Caki2 (cell line): ENCODE results near the gene ENTPD6. TPM values are rescaled to one million over a fixed set of nuclear protein-coding genes. Genes with fewer than 3 reads are reported as not detected.

Source experiments
- DNase-seq: peaks from one replicate; pipeline ENCODE4 v3.0.0-alpha.2; 2015; ENCODE audit warnings: low read depth
- in situ Hi-C: cut with HindIII; loops from 2 replicates; pipeline ENCODE4 v1.10.0; 2016; ENCODE audit warnings: low sequenced_read_pairs, low pct_unique_long_range_greater_than_20kb, mixed read lengths
- total RNA-seq: library from RNA; depleted of rRNA; stranded (reverse); fragments of >200 nt; shearing (Covaris generic); gene quantifications from 2 replicates; pipeline ENCODE4 v1.2.3, GENCODE V29; 2014; ENCODE audit warnings: low replicate concordance

ENTPD6 gene
- total RNA-seq, 1 experiment from 2014 or later = 122 TPM

- in situ Hi-C loops = no loop called here
- no peak for DNase-seq
These were observed 9.2 kb downstream of the ENTPD6 start for GRCh38 chr20:25204550-25205276.

GRCh38 chr20:25205277-25206062 lies 10.0 kb downstream of the ENTPD6 start:
- in situ Hi-C loops = no loop called here
- DNase-seq = no peak

- in situ Hi-C loops = no loop called here
These were observed 10.5 kb downstream of the ENTPD6 start for GRCh38 chr20:25206063-25206403.

GRCh38 chr20:25206548-25206947 lies 11.0 kb downstream of the ENTPD6 start:
- in situ Hi-C loops = no loop called here

More at GRCh38 chr20:25206063-25206403, 10.5 kb downstream of the ENTPD6 start:
- DNase-seq = no peak

GRCh38 chr20:25207149-25207959 lies 11.8 kb downstream of the ENTPD6 start:
- in situ Hi-C loops = no loop called here
- no peak for DNase-seq

More at GRCh38 chr20:25206548-25206947, 11.0 kb downstream of the ENTPD6 start:
- no peak for DNase-seq

- DNase-seq = no peak
- in situ Hi-C loops = no loop called here
These were observed 12.5 kb downstream of the ENTPD6 start for GRCh38 chr20:25207960-25208534.

GRCh38 chr20:25209400-25209799 lies 13.9 kb downstream of the ENTPD6 start:
- in situ Hi-C loops = no loop called here
- DNase-seq = no peak

- DNase-seq = no peak
- in situ Hi-C loops = no loop called here
These were observed 14.4 kb downstream of the ENTPD6 start for GRCh38 chr20:25209911-25210310.

- DNase-seq = no peak
- in situ Hi-C loops = no loop called here
These were observed 15.8 kb downstream of the ENTPD6 start for GRCh38 chr20:25211273-25211672.

GRCh38 chr20:25212242-25212641 lies 16.7 kb downstream of the ENTPD6 start:
- DNase-seq = no peak
- in situ Hi-C loops = no loop called here

- in situ Hi-C loops = no loop called here
- no peak for DNase-seq
These were observed 18.3 kb downstream of the ENTPD6 start for GRCh38 chr20:25213566-25214425.

- DNase-seq = no peak
- in situ Hi-C loops = no loop called here
These were observed 18.9 kb downstream of the ENTPD6 start for GRCh38 chr20:25214426-25214790.

- in situ Hi-C loops = no loop called here
- DNase-seq = no peak
These were observed 19.3 kb downstream of the ENTPD6 start for GRCh38 chr20:25214819-25215218.

- in situ Hi-C loops = no loop called here
- no peak for DNase-seq
These were observed 20.0 kb downstream of the ENTPD6 start for GRCh38 chr20:25215521-25215920.

- in situ Hi-C loops = no loop called here
- DNase-seq = no peak
These were observed 20.9 kb downstream of the ENTPD6 start for GRCh38 chr20:25216199-25216945.

GRCh38 chr20:25217161-25218108 lies 21.9 kb downstream of the ENTPD6 start:
- in situ Hi-C loops = no loop called here
- DNase-seq = no peak
